GM04503 (cell line): ENCODE results near the gene POLG.

ENCODE experiments used
- DNase-seq: peaks from one replicate; pipeline ENCODE4 v3.0.0-alpha.2; 2012; ENCODE audit warnings: low read depth

Gene POLG

DNA sequence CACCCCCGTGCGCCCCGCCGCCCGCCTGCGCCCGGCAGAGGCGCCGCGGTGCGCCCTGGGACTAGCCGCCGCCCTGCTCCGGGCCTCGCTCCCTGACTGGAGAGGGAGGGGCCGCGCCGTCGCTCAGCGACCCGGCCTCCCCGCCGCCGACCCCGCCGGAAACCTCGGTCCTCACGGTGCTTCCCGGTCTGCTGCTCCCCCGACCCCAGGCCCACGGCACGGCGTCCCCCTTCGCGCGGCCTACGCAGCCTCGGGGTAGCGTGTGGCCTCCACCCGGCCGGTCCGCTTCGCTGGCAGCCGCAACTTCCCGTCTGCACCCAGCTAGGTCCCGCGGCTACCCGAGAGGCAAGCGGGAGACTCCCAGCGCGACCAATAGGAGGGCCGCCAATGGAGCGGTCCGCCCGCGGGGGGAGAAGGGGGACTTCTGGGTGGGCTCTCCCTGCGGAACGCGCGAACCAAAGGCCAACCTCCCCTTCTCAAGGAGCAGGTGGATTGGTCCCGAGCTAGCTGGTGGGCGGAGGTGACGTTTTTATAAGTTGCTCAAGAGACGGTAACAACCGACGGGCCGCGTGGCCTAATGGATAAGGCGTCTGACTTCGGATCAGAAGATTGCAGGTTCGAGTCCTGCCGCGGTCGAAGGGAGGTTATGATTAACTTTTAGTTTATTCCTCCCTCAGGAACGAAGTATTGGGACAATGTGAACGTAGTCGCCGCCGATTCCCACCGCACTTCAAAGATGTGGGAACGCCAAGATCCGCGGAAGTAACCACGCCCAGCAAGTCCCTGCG lies at the start of gene POLG:
Gene POLG, minus strand, starts transcription at position 315 of the 788 bp plus-strand sequence. CDS start 1,070 bp downstream, outside the sequence.
- DNase-seq: peak; percentile 93

DNA sequence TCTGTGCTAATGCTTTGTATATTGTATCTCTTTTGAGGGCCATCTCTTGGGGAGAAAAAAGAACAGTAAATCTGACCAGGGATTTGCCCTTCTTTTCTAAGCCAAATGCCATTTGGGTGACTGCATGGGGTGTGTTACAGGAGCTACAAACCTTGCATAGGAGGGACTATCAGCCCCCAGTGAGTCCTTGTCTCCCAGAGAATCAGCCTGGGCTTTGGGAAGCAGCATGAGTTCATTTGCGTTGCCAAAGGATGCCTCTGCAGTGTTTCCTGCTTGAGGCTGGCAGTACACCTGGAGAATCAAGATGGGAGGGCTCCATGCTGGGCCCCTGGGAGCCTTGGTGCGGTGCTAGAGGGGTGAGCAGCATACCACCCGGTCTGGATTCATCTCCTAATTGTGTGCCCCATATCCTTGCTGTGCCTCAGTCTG lies 49.6 kb upstream of the POLG start:
- no peak for DNase-seq

DNA sequence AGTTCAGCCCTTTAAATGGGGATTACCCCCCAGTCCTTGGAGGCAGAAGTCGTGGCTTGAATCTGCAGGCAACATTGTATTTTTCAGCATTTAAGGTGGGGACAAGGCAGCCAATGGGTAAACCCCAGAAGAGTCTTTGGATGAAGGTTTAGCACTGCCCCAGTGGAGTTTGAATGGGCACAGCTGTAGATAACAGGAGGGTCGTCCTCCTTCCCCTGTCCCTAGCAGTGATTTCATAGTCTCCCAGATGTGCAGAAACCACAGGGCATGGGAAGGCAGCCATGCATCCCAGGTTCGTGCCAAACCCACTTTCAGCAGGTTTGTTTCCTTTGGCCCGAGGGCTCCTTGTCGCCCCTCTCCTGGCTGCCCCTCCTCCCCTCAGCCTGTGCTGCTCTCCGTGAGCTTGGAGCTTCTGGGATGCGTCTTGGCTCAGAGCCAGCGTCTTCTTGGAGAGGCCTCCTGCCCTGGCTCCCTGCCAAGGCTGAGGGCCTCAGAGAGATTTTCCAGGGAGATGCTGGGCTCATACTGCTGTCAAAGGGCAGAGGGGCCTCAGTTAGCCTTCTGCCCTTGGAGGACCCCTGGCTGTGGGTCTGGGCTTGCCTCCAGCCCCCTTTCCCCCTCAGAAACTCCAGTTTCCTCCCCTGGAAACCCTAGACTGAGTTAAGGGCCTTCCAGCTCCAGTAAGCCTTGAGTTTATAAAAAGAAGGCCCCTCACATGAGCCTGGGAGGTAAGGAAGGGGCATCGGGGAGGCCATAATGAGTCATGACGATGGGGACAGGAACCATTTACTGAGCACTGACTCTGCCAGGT lies 48.9 kb upstream of the POLG start:
- DNase-seq: no peak

DNA sequence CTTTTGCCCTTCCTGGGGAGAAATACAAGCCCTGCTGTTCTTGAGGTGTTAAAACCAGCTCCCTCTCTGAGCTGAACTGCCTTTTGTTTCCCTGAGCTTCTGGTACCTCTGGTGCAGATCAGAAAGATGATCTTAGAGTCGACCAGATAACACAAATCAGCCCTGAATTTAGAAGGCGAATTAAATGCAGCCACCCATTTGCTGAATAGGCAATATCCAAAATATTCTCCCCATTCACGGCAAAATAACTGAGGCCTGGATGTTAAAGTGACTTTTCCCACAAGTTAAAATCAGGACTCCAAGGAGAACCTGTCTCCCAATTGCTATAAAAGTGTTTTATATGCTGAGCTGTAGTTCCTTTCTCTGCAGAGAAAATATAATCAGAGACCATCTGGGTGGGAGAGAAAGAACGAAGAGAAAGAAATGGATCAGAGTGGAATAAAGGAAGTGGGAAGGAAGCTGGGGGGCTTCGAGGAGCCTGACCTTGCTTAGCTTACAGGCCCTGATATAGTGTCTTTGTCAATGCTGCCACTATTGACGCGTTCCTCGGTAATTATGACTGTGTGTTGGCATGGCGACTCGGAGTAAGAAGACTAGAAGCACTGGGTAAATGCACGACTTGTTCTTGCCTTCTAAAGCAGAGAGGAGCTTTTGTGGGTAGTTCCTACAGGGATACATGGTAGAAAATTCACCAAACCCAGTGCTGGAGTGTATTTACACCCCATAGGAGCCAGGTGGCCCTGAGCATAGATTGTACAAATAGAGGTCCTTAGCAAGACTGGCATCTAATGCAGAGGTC lies 47.5 kb upstream of the POLG start:
- DNase-seq: no peak

DNA sequence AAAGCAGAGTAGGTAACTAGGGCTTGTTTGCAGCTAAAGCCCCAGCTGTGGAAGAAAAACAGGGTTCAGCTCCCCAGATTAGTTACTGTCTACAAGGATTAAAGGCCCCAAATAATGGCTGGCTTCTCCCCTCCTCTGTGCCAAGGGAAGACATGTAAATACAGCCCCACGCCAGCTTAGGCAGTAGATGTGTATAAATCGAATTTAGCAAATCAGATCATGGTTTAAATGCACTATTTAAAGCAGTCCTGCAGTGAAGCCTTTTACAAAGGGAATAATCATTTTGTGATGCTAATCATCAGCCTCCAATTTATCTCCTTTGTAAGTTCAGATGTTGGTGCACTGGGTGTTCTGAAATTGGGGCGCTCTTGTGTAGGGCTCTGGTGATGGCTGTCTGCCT lies 46.7 kb upstream of the POLG start:
- DNase-seq: no peak

DNA sequence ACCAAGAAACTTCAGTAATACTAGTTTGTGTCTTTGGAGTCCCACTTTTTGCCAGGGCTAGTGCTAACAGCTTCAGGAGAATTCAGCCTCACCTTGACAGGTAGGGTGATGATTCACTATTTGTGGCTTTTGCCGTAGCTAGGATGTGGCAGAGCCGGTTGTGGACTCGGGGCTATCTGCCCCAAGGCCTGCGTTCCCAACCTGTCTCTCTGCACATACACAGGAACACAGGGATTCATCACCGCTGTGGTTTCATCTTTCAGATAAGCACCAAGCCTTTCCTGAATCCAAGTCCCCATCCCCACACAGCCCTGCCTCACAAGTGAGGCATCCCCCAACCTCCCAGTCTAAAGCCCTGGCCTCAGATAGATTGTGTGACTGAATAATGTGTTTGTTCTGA lies 45.2 kb upstream of the POLG start:
- no peak for DNase-seq

DNA sequence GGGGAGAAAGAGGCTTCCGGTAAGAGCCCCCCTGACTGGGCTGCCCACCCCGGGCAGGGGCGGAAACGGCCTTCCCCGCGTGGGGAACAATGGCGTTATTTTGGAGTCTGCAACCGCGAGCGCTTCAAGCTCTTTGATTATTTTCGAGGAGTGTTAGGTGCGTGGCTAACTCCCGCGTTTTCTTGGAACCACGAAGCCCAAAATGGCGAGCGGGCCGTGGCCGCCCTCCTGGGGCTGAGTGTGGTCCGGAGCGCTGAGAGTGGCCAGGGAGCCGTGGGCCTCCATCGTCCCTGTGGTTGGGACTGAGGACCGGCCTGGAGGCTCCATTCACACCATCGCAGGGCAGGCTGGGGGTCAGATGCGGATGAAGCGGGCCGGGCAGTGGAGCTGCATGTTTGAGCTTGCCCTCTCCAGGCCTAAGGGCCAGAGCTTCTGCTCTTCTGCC lies 44.6 kb upstream of the POLG start:
- DNase-seq: no peak

DNA sequence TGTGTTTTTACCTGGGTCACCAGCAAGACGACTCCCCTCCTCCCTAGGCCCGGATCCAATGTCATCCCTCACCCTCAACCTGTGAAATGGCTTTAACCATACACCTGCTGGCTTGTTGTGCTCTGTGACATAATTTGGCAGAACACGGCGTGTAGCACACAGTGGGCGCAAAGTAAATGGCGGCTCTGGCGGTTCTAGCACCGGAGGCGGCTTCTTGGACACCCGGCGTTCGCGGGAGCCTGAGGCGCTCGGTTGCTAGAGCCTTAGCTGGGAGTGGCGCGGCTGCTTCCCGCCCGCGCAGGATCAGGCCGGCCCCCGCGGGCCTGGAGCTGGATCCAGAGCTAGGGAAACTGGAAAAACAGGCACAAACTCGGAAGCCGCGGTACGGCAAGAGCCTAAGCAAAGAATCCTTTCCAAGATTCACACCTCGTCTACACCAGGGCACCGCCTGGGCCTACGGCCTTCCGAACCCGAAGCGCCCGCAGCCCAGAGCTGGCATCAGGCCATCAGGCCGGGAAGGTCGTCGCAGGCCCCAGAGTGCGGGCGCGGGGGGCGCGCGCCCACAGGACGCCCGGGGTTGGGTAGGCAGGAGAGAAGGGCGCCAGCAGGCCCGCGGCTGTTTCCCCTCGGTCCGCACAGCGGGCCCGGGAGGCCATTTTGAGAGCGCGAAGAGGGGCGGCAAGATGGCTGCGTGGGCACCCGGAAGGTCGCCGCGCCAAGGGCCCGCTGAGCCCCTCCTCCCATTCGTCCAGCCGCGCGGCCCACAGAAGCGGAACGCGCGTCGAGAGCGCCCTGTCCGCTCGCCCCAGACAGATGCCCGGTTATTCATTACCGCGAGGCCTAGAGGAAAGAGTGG lies 43.9 kb upstream of the POLG start:
- DNase-seq: no peak

DNA sequence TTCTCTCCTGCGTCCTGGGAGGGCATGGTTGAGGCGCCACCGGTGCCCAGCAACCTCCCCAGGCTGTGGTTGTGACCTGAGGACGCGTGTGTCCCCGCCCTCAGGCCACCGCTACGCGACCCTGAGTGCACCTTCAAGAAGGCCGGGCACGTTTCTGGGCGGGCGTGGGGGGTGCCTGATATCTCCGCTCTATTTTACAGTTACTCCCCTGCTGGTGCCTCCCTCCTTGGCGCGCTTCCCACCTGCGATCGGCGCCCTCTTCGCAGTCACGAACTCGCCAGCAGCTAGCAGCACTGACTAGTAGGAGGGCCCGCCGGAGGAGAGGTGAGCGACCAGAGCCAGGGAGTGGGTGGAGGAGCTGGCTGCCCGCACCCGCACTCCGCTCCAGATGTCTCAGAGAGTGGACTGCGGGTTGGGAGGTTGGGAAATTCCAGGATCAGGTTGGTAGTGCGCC lies 43.2 kb upstream of the POLG start:
- no peak for DNase-seq

DNA sequence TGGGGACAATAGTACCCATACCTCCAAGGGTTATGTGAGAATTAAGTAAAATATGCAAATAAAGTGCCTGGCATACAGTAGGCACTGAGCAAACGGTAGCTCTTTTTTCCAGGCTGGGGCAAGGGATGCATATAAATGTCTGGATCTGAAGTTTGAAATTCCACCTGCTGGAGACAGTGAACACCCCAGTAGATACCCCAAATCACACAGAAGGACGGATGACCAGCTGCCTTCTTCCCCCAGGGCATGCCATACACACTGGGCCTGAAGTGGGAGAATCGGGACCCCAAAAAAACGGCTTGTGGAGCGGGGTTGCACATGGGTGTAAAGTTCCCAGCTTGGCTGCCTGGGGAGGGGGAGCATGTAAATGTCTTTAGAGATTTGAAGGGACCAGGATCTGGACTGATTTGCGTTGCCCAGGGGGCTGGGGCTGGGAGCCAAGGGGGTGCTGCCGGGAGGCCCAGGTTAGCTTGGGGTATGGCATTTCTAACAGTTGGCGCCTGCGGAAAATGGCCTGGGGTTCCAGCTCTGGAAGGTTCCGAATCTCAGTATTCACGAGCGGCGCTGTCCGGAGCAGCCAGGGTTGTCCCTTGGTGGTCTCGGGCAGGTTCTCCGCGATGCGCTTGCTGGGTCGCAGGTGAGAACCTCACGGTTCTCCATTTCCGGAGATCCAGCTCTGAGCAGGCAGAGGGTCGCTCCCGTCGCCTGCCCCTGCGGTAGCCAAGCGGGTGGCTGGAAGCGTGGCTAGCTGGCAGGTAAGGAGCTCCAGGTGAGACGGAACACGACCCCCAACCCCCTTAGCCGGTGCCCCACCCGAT lies 42.6 kb upstream of the POLG start:
- no peak for DNase-seq

DNA sequence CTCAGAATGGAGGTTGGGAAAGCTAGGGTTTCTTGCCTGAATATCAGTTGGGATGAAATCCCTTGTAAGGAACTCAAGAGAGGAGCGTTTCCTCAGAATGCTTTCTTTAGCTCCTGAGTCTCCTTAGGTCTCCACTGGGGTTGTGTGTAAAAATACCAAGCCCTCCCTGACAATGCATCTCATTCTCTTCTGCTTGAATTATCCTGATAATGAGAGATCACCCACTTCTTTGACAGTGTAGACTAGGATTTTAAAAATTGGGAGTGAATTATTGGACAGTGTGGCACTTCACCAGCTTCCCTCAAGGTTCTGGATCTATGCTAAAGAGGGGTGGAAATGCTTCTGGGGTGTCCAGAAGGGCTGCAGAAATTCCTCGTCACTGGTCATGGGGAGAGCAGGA lies 41.8 kb upstream of the POLG start:
- no peak for DNase-seq

DNA sequence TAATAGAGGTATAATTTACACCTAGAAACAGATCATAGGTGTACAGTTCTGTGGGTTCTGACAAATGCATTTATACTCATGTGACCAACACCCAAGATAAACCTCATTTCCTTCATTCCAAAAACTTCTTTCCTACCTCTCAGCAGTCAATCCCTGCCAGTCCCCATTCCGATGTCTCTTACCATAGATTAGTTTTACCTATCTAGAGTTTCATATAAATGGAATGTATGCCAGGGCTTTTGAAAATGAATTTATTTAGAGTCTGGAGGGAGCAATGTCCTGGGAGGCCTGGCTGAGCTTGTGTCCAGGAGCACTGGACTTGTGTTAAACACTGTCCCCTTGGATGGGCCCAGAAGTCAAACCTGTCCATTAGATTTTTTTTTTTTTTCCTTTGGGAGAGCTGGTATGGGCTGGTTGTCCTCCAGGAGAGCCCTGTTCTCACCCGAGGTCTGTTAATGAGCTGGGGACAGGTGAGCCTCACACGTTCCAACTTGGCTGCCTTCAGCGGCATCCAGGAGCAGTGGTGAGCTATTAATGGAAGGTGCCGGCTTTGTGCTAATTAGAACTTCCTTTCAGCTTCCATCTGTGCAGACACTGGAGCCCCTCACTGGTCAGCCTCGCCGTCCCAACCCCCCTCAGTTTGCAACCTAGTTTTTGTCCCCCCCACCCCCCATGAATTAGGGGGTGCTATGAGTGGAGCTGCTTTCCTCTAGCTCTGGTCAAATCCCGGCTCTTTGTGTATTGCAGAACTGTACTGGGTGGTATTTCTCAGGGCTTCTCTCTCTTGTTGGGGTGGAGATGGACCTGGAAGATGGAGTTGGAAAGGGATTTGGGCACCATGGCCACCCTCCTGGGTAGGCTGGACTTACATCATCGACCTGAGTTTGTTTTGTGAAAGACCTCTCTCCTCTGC lies 40.7 kb upstream of the POLG start:
- DNase-seq: no peak

DNA sequence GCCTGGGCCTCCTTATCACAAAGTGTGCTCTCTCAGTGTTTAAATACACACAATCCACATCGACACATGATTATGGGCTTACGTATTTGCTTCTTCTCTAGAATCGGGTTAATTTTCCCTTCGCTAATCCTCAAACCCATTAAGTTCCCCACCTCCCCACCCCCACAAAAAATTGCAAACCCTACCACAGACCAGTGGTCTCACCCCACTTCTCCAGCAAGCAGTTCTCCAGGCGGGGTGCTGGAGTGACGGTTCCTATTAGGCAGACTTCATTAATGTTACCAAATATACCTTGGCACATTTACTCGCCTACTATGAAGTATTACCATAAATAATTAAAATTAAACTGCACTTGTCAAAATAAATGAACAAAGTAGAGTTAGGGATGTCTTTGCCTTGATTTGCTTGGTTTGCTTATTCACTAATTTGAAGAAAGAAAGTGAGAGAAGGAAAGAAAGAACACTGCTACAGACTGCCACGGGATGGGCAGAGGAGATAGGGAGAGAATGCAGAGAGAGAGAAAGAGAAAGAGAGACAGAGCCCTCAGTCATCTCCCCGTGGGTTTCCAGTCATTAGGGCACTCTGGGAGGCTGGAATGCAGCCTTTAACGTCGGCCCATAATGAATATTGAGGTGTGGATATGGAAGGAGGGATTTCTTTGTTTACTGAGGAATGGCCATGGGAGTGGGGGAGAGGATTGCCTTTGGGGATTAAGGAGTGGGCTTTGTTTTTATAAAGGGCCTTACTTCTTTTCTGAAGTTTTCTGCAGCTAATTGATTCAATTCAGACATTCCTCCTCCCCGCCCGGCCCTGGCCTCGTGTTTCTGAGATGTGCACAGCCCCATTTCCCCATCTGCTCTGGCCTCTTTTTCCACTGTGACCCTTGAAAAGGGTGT lies 39.7 kb upstream of the POLG start:
- no peak for DNase-seq

DNA sequence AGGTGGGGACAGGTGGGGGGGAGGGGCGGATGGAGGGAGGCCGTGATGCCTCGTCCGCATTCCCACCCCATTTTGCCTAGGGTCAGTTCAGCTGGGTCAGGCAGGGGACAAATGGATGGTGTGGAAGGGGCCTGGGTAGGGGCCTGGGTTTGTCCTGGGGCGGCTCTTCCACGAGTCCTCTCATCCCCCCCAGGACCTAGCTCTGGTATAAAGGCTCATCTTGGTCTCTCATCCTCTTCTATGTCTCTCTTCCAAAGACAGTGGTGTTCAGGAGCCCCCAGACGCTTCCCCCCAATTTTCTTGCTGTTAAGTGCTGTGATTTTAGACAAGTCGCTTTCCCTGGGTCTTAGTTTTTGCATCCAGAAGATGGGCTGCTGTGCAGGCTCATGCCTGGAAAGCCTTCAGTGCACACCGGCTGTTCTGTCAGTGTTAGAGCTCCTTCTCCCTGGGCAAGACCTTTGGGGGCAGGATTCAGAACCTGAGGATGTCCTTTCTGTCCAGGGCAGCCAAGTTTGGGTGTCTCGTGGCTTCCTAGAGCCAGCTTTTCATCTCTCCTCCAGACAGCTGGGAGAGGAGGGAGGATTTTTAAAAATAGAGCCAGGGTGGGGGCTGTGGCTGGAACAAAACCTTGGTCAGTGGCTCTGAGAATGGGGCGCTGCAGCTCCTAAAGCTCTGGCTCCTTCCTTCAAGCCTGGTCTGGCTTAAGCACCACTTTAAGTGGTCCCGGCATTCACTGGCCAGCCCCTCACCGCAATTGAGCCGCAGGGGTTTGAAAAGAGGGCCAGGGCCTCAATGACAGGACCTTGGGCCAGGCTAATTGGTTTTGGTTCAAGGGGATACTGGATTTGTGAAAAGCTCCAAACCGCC lies 37.7 kb upstream of the POLG start:
- DNase-seq: no peak

DNA sequence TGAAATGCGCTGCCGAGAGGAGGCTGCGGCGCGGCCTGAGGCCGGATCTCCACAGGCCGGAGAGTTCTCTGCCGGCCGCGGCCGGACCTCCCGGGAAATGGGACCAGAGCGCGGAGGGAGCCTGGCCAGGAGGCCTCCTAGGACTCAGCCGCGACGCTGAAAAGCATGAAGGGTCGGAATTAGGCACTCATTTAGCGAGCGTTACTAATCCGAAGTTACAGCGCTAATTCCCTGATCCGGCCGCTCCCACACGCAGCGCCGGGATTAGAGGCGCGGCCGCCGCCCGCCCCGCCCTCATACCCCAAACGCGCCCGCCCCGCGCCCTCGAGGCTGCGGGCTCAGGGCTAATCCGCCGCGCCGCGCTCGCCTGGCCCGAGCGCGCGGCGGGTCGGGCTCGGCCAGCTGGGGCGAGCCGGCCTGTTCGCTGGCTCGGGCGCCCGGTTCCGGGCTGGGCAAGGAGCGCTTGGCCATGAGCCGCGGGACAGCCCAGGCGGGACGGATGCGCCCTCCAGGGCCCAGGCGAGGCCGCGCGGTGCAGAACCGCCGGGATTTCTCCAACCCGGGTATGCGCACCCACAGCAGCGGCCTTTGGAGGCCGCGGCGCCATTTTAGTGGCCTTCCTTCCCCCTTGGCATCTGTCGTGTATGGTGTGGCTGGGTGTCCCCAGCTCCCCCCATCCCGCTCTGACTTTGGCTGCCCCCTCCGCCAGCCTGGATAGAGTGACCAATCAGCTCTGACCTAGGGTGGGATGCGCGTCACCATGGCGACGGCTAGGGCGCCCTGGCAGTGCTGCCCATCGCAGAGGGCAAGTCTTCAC lies 36.8 kb upstream of the POLG start:
- DNase-seq: no peak

DNA sequence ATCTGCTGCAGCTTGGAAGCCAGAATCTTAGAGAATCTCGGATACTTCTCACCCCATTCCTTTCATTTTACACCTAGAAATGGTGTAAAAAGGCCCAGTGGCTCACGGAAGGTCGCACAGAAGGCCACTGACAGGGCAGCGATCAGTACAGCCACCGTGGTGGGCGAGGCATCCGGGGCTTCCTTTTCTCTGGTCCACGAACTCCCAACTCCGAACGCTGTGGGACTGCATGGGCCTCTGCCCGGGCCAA lies 36.3 kb upstream of the POLG start:
- no peak for DNase-seq
